ENCODE measurements around the gene ABHD2. TPM values are rescaled to one million over a fixed set of nuclear protein-coding genes. Genes with fewer than 3 reads are reported as not detected.

The ABHD2 gene
- total and polyA plus RNA-seq, 2 experiments from 2014 or later = 5.2 to 15.2 TPM

GRCh38 chr15:89142423-89142822 lies 54.2 kb downstream of the ABHD2 start (continued):
- no peak for TF ChIP-seq ZNF462 (CRISPR knock-in tag; IDR thresholded peaks at IDR 0.05)
- TF ChIP-seq CTCF (conservative IDR thresholded peaks at IDR 0.05; ENCODE audit: low read depth in 2 of 2) = no peak
- TF ChIP-seq CREB1 (CRISPR knock-in tag; IDR thresholded peaks at IDR 0.05; ENCODE audit: low read depth) = no peak
- TF ChIP-seq POLR2AphosphoS5 (IDR thresholded peaks at IDR 0.05; ENCODE audit: low read depth) = no peak
- no peak for TF ChIP-seq EZH2 (IDR thresholded peaks at IDR 0.05; ENCODE audit: low read depth, unreplicated experiment)
- TF ChIP-seq ZNF331 (CRISPR knock-in tag; IDR thresholded peaks at IDR 0.05; ENCODE audit: low read depth) = no peak
- no peak for TF ChIP-seq ZNF114 (CRISPR knock-in tag; IDR thresholded peaks at IDR 0.05)
- TF ChIP-seq ETS1 (IDR thresholded peaks at IDR 0.05) = no peak
- no peak for TF ChIP-seq NANOG (IDR thresholded peaks at IDR 0.05; ENCODE audit: borderline replicate concordance)
- no peak for TF ChIP-seq EZH2phosphoT487 (IDR thresholded peaks at IDR 0.05; ENCODE audit: unreplicated experiment)

Data from GM23338 (cell line).